GM21576 (cell line): Measurements from ENCODE around the gene TLK1.
"Not testable (repeated sequence)": the region's sequence is repeated elsewhere in the genome, so short reads cannot be mapped to it uniquely, and the experiment has no call there.

ENCODE experiments used
- ATAC-seq: cut with Tn5 transposase; IDR thresholded peaks from one replicate; pipeline ENCODE4 v1.9.1; 2021; ENCODE audit warnings: mild to moderate bottlenecking, moderate library complexity; ENCODE audit not compliant: unreplicated experiment

TLK1 gene

DNA sequence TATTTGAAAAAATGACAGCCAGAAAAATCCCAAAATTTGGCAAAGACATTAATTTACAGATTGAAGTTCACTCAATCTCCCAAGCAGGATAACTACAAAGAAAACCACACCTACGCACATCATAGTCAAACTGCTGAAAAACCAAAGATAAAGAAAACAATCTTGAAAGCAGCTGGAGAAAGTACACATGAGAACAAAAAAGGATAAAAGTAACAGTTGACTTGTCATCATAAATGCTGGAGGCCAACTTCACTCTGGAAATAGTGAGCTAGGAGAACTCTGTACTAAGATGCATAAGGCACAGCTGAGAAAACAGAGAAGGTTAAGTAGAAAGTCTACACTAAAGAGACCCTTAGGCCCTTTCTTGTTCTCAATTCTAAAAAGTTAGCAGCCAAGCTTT is 73.1 kb downstream of the TLK1 start:
- no peak for ATAC-seq

DNA sequence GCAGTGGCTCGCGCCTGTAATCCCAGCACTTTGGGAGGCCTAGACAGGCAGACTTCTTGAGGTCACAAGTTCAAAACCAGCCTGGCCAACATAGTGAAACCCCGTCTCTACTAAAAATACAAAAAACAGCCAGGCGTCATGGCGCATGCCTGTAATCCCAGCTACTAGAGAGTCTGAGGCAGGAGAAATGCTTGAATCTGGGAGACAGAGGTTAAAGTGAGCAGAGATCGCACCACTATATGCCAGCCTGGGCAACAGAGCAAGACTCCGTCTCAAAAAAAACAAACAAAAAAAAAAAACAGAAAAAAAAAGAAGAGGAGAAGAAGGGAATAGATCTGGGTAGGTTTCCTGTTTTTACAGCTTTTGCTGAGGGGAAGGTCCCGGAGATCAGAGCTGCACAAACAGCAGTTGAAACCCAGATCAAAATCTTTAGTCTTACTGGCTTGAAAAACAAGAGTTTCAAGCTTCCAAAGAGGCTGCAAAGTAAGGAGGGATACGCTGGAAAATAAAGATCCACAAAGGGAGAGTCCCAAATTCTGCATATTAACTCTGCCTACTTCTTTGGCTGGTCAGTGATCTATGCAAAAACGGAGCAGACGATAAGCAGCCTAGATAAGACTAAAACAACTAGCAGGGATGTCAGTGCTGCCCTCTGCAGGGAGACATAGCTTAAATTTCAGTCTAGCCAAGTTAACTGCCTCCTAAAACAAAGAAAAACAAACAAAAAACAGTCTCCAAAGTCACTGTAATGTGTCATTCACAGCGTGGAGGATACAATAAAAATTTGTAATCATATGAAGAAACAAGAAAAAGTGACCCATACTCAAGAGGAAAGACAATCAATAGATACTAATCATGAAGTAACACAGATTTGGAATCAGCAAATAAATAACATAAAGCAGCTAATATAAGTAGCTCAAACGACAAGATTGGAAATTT is 74.1 kb downstream of the TLK1 start:
- ATAC-seq: no peak

DNA sequence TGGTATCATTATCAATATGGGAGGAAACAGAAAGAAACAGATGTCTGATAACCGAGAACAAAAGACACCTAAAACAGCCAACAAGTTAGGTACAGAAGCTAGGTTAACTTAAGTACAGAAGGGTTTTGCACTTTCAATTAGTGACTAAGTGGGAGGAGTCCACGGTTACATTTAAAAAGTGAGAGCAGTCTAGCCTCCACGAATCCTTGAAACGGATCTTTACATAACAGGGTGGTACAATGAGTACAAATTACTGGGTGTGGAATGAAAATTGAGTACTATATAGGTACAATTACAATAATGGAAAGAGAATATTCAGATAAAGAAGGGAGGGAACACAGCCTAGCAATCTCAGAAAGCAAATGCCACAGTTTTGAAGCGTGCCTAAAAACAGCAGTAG is 76.6 kb downstream of the TLK1 start:
- ATAC-seq: no peak

DNA sequence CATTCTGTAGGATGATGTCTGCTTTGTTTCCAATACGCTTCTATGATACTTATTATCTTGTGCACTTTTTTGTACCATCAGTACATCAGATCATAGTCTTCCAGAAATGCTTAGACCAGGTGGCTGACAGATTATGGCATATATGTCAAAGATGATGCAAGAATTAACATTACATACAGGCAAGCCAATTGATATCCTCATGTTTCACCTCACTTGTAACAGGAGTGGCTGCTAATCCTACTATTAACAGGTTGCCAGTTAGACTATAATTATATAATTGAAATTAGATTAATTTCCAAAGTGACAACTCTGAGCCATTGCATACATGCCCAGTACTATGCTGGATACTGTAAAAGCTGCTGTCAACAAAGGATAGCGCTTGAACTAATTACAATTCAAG is 77.2 kb downstream of the TLK1 start:
- ATAC-seq: no peak

DNA sequence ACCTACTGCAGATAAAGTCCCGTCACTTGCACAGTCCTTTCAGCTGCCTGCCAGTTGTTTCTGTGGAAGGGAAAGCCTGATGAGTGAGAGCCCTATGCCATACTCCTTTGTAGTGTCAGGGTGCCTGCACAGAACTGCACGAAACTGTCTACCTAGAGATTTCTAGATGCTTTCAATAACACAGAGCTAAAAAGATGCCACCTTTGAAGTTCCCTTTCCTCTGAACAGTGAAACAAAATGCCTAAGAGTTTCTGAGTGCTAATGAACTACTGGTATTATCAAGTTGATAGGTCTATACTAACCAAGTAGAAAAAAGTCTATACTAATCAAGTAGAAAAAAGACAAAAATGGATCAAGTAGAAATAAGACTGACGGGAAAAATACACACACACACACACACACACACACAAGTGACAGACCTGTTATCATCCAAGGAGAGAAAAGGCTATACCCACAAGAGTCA is 79.0 kb downstream of the TLK1 start:
- ATAC-seq: no peak

DNA sequence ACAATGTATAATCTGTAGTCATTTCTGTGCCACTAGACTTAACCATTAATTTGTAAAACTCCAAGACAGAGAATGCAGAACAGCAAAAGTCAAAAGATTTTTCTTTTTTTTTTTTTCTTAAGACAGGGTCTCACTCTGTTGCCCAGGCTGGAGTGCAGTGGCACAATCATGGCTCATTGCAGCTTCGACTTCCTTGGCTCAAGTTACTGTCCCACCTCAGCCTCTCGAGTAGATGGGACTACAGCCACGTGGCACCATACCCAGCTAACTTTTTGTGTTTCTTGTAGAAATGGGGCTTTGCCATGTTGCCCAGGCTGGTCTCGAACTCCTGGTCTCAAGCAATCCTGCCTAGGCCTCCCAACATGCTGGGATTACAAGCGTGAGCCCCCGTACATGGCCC is 80.1 kb downstream of the TLK1 start:
- no peak for ATAC-seq

DNA sequence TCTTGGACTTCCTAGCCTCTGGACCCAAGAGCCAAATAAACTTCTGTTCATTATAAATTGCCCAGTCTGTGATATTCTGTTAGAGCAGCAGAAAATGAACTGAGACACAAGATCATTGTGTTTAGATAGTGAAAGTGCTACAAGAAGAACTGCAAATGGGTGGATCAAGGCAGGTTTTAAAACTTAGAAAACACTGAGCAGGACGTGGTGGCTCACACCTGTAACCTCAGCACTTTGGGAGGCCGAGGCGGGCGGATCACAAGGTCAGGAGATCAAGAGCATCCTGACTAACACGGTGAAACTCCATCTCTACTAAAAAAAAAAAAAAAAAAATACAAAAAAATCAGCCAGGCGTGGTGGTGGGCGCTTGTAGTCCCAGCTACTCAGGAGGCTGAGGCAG is 84.3 kb downstream of the TLK1 start:
- not testable (repeated sequence) for ATAC-seq

DNA sequence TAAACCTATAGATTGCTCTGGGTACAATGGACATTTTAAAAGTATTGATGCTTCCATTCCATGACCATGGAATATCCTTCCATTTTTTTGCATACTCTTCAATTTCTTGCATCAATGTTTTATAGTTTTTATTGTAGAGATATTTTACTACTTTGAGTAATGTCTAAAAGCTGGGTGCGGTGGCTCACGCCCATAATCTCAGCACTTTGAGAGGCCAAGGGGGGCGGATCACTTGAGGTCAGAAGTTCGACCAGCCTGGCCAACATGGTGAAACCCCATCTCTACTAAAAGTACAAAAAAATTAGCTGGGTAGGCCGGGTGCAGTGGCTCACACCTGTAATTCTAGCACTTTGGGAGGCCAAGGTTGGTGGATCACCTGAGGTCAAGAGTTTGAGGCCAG is 88.5 kb downstream of the TLK1 start:
- no peak for ATAC-seq

DNA sequence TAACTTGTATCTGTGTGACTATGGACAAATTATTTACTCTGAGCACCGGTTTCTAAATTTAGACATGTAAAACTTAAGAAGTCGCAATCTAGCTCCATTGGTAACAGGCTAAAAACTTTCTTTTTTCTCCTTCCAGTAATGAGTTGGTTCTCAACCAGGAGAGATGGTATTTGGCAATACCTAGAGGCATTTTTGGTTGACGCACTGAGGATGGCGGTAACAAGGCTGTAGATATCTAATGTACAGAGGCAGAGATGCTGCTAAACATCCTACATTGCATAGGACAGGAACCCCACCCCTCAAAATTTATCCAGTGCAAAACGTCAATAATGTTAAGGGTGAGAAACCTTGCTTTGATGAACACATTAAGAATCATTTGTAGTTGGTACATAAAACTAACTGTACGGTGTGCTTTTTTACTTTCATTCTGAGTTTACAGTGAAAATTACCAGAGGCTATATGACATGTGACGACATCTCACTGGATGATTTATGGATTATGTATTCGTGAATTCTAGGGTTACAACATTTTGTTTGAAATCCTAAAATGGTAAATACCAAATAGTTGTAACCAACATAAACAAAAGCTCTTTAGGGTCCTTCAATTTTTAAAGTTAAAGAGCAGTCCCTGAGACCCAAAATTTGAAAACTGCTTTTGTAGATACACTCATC is 91.3 kb downstream of the TLK1 start:
- ATAC-seq: no peak

DNA sequence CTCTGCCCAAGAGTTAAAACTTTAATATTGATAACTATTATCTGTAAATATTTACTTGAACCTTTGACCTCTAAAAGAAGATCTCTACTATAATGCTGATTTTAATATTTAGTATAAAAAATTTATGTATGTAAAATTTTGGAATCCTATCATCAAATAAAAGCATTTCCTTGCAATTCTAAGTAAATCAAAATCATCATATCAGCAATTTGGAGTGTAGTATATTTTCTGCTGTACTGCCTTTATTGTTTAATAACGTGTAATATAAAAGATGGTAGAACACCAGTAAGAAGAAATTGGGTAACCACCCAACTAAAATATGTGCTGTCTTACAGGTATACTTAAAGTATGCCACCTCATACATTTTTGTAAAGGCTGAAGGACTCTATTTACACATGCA is 94.6 kb downstream of the TLK1 start:
- ATAC-seq: no peak

DNA sequence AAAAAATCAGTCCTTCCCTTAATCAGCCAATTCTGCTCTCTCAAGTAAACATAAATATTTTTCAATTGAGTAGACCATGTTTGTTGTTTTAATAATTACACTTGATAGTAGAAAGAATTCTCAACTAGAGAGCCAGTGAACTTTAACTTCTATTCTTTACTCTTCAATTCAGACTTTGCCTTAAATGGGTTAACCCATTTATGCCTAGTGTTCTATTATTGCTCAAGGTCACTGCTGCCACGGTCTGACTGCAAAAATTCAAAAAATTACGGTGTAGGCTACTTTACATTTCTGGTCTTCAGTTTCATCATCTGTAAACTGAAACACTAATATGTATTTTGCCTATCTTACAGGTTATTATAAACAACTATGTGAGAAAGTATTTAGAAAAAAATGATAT is 103.1 kb downstream of the TLK1 start:
- no peak for ATAC-seq

DNA sequence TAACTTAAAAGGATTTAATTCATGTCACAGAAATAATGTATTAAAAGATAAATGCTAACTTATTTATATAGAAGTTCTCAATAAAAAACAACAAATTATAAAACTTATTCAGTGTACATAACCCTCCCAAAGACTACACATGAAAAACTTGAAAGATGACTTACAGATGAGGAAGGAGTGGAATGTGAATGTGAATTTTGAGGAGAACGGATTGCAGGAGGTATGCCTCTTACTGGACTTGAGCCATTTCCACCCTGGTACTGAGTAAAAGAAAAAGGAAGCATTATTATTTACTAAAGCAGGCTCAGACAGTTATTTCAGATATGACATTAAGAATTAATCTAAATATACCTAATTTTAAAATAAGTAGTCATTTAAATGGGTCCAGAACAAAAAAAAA is 104.4 kb downstream of the TLK1 start:
- no peak for ATAC-seq

DNA sequence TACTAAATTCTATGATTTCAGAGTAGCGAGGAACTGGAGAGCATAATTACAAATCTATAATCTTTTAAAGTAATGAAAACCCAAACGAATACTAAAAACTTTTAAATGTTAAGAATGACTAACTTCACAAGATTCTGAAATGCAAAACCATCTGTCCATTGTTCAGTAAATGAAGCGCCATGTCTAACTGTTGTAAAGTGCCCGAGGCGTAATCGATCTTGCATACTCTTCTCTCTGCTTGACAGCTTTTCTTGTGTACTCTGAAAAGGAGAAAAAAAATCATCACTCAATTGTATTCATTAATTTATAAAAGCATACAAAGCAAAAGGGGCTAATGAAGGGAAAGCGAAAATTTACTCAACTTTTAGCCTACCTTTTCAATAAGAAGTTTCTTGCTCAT is 111.0 kb downstream of the TLK1 start:
- ATAC-seq: no peak

DNA sequence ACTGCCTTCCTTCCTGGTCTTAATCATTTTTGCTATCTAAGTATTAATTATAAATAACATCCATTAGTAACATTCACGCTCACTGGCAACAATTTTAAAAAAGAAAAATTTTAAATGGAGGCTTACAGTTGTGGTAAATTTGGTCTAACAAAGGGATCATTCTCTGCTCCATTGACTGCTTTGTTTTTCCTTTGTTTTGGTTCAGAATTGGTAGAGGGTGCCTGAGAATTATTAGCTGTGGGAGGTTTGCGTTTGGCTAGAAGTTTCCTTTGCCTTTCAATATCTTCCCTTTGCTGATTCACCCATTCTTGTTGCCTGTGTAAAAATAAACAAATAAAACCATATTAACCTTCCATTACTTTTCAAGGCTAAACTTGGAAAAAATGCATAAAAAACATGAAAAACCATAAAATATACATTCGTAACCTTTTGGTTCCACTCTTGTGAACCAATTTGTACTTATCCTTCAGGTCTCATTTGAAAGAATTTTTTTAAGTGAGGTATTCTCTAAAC is 114.6 kb downstream of the TLK1 start:
- no peak for ATAC-seq

DNA sequence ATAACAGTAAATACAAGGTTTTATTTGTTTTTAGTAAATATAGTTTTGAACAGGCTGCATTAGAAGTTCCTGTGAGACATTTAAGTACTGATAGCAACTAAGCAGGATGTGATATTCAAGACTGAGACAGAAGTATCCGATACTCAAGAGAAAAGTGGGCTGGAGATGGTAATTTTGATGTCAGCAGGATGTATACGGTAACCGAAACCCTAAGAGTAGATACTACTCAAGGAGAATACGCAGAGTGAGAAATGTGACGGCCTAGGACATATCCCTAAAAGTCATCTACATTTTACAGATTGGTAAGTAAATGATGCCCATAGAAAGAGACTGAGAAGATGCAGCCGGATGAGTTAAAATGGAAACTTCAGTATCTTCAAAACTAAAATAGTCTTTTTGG is 116.3 kb downstream of the TLK1 start:
- no peak for ATAC-seq

DNA sequence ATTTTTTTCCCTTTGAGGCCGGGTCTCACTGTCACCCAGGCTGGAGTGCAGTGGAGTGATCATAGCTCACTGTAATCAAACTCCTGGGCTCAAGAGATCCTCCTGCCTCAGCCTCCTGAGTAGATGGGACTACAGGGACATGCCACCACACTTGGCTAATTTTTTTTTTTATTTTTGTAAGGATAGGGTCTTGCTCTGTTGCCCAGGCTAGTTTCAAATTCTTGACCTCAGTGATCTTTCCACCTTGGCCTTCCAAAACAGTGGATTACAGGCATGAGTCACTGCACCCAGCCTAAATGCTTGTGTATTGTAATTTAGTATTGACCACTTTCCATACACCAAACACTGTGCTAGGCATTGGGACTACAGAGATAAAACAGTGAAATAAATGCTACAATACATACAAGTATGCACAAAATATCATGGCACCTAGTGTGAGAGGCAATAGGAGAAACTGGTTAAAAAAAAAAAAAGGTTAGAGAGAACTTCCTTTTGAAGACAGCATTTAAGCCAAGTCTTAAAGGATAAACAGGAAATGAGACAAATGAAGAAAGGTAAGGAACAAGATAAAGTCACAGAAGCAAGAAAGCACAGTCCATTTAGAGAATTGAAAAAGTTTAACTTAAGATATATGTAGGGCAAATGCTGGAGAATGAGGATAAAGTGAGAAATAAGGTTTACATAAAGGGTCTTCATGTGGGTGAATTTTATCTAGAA is 118.3 kb downstream of the TLK1 start:
- ATAC-seq: no peak

DNA sequence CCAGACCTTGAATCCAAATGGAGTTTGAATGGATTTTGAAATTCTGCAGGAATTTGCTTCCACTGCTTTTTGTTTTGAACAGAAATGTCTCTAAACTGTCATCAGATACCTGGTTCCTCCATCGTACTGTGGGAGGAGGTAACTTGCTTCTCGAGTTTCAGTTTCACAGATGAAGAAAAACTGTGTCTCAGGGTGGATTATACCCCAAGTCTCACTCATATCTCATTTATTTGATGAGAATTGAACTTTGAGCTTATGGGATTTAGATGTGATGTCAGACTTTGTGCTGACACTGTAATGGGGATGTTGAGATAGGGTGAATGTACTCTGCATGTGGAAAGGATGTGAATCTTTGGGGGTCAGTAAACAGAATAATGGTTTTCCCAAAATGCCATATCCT is 124.2 kb downstream of the TLK1 start:
- ATAC-seq: no peak

DNA sequence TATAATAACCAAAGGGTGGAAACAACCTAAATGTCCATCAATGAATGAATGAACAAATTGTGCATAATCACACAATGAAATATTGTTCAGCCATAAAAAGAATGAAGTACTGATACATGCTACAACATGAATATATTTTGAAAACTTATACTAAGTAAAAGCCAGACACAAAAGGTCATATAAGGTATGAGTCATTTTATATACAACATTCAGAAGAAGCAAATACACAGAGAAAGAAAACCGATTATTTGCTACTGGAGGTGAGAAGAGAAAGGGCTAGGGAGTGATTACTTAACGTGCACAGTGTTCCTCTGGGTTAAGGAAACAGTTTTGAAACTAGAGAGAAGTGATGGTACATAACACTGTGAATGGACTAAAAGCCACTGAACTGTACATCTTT is 126.4 kb downstream of the TLK1 start:
- no peak for ATAC-seq

DNA sequence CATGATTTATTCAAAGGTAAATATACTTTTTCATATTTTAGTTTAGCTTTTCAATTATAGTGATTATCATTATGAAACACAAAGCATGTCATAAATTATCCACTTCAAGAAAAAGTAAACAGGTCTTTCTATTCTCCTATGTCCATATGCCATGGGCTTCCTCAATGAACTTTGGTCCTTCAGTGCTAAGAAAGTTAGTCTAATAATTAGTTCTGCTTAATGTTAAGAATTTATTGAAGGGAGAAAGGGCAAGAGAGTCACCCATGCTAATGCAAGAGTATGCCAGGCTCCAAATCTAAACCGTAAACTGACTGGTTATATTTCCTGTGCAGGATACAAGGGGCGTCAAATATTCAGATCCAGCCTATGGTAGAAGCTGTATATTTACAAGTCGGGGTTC is 135.5 kb downstream of the TLK1 start:
- ATAC-seq: no peak

DNA sequence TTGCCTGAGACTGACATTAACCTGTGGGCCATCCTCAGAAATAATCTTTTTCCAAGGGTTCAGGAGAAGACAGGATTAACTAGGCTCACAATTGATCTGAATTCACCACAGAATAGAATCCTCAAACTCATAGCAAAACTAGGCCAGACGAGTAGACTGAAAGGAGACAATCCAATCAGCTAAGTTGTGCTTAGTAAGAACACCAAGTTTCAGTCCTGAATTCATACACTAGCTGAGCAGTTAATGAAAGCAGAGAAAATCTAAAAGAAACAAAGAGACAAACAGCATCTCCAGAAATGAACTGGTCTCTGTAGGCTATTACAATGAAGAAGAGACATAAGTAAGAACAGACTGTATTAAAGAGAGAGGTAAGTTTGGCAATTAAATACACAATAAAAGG is 142.2 kb downstream of the TLK1 start:
- no peak for ATAC-seq

DNA sequence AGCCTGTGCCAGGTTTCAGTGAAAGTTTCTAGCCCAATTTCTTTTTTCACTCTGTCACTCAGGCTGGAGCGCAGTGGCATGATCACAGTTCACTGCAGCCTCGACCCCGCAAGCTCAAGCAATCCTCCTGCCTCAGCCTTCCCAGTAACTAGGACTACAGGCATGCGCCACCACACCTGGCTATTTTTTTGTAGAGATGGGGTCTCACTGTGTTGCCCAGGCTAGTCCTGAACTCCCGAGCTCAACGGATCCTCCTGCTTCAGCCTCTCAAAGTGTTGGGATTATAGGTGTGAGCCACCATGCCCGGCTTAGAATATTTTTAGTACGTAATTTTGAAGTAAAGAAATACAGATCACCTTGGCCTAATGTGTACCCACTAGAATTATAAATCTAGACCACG is 144.6 kb downstream of the TLK1 start:
- ATAC-seq: no peak
